HG03565 (cell line): ENCODE measurements around the gene LARGE1.

Experiments
- ATAC-seq: cut with Tn5 transposase; IDR thresholded peaks from one replicate; pipeline ENCODE4 v1.9.1; 2021; ENCODE audit warnings: mild to moderate bottlenecking, moderate library complexity; ENCODE audit not compliant: unreplicated experiment

Gene LARGE1

DNA sequence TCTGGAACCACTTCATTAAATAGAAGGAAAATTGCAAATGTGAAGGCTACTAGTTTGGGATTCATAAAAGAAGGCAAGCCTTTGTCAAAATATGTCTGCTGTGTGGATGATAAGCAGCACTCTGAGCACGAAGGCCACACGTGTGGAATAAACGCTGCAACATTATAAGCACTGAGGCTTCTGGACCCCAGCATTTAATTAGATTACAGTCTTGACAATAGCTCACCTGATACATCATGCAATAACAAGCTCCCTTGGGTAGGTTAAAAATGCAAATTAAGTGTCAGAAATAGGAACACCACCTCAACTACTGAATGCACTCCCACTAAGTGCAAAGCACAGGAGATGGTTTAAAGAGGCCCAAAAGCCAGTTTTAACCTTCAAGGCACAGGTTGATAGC, 179.3 kb downstream of the LARGE1 start:
- ATAC-seq, result no peak

DNA sequence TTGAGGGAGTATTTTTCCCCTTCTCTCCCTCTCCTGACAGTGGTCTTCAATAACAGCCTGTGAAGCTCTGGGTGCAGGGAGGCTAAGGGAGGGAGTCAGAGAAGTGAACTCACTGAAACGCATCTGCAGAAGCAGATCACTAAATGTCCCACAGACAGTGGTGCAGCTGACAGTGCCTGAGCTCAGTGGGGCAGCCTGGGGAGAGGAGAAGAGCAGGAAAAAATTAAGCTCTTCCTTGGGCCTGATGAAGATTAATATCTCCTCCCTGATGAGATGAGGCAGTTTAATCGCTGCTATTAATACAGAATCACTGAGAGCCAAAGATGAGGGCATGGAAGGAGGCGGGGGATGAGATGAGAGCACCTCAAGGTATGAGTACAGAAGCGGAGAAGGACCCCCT, 180.8 kb downstream of the LARGE1 start:
- no peak for ATAC-seq

DNA sequence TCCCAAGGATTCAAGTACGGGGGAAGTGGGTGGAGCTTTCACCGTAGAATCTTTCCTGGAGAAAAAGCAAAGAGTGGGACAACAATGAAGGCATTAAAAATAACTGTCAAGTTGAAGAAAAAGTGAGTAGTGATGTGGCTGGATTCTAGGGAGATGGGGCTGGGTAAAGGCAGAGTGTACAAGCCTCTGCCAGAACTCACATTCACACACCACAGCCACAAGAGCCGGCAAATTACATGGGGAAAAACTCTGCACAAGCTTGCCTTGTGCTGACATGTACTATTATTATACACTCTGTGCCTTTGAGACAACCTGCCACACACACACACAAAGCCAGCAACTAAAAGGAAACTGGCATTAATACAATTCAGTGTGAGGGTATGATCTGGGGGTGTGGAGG, 182.6 kb downstream of the LARGE1 start:
- no peak for ATAC-seq

DNA sequence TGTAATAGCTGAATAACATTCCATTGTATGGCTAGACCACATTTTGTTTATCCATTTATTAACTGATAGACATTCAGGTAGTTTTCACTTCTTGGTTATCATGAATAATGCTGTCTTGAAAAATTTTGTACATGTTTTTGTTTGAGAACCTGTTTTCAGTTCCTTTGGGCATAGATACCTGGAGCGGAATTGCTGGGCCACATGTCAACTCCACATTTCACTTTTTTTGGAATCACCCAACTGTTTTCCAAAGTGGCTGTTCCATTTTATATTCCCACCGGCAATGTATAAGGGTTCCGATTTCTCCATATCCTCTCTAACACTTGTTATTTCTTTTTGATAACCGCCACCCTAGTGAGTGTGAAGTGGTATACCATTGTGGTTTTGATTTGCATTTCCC, 184.3 kb downstream of the LARGE1 start:
- ATAC-seq, result no peak

DNA sequence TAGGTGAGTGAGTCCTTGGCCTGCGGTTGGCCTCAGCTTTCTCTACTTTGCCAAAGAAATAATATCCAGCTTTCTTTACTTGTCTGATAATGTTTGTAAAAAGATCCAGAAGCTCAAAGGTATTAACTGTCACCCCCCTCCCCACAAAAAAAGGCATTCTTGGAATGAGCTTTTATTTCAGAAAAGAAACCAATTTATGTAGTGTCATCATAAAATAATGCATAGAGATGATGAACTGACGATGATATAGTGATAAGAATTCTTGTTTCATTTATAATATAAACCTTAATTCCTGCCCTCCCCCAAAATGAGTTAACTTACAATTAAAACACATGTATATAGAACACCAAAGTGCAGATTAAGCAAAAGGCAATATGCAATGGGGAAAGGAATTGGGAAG, 191.4 kb downstream of the LARGE1 start:
- ATAC-seq, result no peak

DNA sequence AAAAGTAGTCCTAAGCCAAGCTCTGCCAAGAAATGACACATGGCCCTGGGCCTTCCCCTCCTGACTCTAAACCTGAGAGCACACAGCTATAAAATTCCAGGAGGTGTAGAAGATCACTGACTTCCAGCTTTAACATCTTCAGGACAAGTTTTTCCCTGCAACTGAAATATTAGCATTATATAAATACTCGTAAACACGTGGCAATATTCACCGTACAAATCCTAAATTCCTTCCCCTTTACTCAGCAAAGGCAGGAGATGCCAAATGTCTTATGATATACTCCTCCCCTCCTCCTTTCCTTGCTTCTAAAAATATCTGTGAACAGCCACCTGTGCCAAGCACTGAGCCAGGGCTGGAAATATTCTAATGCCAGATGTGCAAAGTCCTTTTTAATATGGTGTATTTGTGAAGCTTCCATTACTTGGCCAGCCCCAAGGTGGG, 194.0 kb downstream of the LARGE1 start:
- no peak for ATAC-seq

DNA sequence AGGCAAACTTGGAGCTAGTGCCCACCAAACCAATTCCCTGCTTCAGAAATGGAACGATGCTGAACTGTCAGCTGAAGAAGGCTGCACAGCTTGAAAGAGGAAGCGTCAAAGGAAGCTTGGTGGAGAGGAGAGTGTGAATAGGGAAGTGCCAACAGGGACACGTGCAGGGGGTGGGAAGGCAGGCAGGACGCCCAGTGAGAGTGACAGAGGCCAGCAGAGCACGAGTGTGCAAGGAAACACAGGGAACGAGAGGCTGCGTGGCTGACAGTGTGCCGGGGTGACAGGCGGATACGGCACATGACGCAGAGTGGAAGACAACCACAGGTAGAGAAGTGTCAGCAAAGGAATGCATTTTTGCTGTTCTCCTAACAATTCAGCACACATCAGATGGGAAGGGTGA, 196.4 kb downstream of the LARGE1 start:
- no peak for ATAC-seq

DNA sequence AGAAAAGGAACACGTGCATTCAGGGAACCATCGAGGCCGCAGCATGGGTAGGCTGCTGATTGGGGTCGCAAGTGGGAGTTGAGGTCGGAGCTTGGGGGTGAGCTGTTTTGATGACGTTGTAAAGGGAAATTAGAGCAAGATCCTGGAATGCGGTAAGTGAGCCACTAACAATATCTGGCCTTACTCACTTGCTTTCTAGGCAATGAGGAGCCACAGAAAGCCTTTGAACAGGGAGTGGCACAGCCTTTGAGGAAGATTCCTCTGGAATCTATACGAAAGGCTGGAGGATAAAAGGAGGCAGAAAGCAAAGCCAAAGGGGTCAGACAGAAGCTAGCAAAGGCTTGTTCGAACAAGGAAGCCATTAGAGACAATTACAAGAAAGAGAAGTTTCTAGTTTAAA, 197.5 kb downstream of the LARGE1 start:
- no peak for ATAC-seq

DNA sequence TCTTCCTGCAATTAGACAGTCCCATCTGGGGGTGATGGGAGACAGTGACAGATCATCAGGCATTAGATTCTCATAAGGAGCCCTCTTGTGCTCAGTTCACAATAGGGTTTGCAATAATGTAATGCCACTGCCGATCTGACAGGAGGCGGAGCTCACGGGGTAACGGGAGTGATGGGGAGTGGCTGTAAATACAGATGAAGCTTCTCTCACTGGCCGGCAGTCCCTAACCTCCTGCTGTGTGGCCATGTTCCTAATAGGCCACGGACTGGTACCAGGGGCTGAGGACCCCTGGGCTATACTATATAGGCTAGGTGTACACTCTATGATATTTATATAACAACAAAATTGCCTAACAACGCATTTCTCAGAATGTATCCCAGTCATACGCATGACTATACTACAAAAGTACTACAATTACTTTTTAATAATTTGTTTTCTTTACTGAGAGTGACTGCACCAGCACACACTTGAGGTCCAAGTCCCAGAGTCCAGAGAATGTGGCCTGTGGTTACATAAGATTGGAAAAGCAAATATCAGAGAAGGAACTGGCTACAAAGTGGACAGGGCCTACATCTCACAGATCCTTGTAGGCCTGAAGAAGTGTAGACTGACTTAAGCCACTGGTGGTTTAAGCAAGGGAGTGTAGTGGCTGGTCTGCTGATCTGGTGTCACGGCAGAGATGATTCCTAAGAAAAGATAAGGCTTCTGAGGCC, 200.0 kb downstream of the LARGE1 start:
- ATAC-seq, result no peak

DNA sequence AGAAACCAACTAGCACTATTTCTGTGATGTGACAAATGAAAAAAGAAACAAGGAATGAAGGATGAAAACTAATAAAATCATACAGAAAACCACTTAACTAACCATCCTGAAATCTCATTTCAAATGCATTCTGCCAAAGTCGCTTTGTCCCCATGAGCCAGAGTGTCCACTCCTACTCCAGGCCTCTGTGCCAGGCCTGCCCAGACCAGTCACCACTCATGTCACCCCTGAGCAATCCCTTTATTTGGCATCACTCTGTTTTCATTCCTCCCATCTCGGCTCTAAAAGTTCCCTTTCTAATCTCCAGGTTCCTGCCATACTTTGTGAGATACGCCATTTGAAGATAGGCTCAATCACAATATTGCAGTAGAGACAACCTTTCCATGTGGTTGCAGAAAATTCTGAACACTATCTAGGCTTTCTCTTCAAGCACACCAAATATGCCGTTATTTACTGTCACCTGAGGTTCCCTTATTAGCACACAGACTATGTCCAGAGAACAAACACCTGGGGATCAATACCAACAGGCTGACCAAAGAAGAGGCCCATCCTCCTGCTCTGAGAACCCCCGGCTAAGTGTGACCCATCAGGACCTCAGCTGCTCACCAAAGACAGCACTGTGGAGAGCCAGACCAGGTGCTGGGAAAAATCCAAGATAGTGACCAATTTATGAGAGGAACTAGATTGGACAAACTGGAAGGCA, 202.4 kb downstream of the LARGE1 start:
- no peak for ATAC-seq

DNA sequence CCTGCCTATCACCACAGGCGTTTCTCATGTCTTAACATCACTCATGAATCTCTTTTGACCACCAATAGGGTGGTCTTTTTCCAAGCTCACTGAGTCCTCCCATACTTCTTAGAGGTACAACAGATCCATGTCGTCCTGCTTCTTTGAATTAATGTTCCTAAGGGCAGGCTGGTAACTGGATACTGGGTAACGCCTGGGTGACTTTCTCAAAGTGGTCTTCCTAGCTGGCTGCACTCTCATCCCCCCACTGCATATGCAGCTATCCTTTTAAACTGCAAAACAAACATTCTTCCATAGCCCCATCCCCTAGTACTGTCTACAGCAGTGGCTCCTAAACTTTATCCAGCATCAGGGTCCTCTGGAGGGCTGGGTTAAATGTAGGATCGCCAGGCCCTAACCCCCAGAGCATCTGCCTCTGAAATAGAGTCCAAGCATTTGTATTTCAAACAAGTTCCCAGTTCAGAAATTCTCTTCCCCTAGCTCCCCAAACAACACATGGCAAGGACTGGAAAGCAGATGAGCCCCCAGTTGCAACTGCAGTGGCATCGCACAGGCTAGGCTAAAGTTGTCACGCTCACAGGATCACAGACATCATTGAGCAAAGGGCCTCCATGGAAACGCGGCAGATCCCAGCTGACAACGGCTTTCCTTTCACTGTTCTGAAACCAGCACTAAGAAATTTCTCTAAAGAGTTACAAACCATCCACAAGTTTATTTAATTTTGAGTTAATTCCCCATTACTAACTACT, 204.9 kb downstream of the LARGE1 start:
- ATAC-seq, result no peak

DNA sequence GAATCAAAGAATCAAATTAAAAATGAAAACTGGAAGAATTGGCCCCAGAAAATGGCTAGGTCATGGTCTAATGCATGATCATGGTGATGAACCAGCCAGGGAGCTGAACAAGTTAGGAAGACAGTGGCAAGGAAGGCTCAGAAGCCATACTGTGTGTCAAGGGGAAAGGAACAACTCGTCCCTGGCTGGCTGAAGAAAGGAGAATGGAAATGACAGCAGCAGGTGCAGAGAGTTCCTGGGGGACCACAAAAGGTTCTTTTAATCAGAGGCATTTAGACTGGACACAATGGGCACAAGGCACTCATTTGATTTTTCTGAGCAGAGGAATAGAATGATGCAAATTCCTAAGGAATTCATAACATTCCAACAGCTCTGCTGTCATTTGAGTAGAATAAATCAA, 209.9 kb downstream of the LARGE1 start:
- no peak for ATAC-seq

DNA sequence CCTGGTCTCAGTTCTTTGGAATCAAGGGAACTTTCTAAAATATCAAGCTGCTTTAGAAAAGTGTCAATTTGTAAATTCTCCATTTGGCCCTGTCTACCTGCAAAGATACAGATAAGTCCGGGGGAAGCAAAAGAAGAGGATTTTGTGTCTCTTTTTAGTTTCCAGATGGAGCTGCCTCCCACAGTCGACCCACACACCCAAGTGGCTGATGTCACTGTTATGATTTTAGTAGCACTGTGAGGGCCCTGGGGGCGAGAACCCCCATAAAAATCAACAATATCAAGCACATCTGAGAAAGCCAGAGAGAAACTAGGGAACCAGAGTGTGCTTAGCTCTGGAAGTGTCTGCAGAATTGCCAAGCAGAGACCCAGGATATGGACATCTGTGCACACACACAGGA, 212.7 kb downstream of the LARGE1 start:
- no peak for ATAC-seq

DNA sequence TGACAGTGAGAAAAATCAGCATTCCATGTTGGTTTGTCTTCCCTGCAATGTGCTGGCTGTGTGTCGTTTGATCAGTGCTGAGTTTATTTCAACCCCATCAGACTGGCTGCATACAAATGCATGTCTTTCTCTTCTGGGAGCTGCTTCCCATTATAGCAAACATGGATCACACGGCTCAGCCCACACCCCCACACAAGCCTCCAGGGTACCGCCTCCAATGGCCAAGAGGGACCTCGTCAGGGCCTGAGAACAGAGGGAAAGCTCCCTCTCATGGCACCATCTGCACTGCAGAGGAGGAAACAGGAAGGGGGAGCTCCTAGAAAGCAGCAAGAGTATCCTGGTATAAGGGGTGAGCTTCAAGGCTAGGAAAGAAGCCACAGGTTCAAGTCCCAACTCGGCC, 214.2 kb downstream of the LARGE1 start:
- no peak for ATAC-seq

DNA sequence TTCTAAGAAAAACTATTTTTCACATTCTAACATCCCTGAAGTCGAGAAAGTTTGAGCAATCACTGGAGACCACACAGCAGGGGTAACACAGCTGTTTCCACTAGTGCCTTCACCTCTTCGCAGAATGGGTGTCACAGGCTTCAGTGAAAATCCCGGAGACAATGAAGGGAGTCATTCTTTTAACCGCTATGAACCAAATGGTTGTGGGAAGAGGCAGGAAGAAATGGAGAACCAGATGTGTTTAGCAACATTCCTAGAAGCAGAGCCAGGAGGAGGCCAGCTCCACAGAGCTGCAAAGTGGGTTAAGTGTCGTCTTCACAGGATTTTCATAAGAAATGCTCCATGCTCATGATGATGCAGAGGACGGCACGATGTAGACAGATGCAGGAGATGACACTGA, 221.1 kb downstream of the LARGE1 start:
- no peak for ATAC-seq

DNA sequence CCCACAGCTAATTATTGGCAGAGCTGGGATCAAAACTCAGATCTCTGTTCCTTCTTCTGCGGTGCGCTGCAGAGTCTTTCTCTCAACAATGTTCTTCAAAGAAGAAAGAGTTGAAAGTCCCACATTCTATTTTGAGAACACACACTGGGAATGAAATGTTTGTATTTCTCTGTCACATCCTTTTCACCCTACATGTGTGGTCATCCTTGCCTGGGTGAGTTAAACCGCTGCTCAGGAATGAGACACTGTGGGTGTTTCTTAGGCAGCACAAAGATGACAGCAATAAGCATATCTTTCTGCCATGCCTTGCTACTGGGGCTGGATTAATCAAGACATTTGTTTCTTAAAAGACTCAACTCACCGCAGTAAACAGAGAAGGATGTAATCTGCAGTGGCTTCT, 222.6 kb downstream of the LARGE1 start:
- no peak for ATAC-seq

DNA sequence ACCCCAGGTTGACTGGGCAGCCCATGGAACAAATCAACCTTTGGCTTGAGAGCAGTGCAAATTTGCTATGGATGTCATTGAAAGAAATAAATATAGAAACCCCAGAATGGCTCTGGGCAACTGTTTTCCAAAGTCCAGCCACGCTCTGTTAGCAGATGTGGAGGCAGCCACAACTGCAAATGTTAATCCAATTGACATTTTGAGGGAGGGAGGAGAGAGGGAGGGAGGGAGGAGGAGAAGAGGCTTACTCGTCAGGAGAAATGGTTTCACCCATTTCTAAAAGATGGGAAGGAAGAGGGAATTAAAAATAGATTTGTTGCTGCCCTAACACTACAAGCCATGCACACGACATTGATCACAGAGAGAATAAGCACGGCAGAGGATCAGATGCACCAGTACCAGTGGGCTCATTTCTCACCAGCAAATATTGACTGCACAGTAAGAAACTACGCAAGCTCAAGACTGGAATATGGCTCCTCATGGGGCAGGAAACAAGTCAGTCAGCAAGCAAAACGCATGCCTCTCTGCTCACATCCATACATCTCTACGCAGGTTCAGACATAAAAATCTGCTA, 229.1 kb downstream of the LARGE1 start:
- no peak for ATAC-seq

DNA sequence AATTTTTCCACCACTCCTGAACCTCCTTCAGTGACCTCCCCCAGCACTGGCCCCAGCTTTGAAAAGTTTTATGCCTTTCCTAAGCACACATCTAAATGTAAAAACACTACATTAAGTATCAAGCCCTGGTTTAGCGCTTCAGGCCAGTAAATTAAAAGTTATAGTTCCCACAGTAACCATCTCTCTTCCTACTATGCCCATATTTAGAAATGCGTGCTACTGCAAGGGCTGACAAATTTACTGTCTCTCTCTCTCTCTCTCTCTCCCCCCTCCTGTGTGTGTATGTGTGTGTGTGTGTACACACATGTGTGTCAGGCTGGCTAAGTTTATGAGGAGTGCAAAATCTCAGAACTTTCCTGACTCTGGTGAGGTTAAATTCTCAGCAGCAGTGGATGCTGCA, 231.4 kb downstream of the LARGE1 start:
- ATAC-seq, result no peak

DNA sequence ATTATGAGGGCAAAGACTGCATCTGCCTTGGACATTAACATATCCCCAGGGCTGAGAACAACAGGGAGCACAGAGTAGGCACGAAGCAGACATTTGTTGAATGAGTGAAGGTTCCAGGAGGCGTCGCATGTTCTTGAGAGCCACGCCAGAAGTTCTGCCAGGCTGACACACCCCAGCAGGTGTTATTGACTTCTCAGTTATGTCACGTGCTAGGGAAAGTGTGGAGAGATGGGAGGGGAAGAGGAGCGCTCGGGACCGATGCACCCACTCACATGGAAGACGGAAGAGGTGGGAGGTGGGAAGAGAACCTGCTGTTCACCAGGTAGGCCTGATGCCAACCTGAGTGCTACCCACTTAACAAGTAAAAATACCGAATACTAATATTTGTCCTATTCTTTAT, 232.8 kb downstream of the LARGE1 start:
- ATAC-seq, result no peak

DNA sequence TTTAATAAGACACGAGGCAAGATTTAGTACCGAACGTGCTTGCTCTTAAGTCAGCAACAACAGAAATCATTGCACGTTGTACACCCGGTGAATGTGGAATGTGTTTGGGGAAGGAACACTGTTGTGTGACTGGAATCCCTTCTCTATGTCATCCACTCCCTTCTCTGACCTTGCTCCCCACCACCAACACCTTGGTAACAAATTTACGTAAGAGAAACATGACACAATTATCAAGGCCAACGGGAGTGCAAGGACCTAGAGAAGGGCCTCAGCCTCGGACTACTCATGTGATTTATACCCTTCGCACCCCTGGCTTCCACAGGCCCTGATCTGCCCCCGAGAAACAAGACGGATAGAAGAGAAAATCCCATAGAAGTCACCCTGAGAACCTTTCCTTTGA, 236.2 kb downstream of the LARGE1 start:
- no peak for ATAC-seq

DNA sequence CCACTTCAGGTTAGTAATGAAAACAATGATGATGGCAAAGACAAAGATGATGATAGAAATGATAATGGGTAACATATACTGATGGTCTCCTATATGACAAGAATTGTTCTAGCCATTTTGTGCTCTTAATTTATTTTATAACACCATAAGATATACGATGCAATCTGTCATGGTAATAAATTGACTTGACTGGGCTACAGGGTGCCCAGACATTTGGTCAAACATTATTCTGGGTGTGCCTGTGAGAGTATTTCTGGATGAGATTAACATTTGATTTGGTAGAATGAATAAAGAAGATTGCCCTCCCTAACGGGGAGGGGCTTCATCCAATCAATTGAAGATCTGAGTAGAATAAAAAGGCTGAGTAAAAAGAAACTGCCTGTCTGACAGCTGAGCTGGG, 237.3 kb downstream of the LARGE1 start:
- ATAC-seq, result no peak

DNA sequence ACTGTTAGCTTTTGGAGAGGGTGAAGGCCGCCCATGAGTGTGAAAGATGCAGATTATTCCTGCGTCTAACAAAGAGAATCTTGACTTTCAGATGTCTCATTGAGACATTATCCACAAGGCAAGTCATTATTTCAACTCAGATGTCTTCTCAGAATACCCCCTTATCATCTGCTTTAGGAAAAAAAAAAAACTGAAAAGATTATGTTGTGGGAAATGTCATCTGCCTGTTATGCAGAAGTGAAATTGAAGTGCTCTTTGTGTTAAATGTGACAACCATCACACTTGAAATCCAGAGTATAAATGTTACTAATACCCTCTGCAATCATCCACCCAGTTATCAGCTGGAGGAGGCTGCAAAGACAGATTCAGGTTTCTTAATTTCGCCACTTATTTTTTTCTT, 239.6 kb downstream of the LARGE1 start:
- no peak for ATAC-seq
